ENCODE data around the gene F11R. TPM values are rescaled to one million over a fixed set of nuclear protein-coding genes. Genes with fewer than 3 reads are reported as not detected.
"Not testable (repeated sequence)": the region's sequence is repeated elsewhere in the genome, so short reads cannot be mapped to it uniquely, and the experiment has no call there.

F11R gene
- total RNA-seq, 1 donor from 2014 or later: 8.3 TPM

GRCh38 chr1:160949216-160949880 is 71.6 kb downstream of the F11R start:
- DNase-seq; intact Hi-C loops (cut with micrococcal nuclease); ATAC-seq: not testable (repeated sequence)

GRCh38 chr1:160947174-160947759 is 73.7 kb downstream of the F11R start:
- intact Hi-C loops (cut with micrococcal nuclease); ATAC-seq; DNase-seq: not testable (repeated sequence)

GRCh38 chr1:160945881-160946280 is 75.1 kb downstream of the F11R start:
- ATAC-seq; DNase-seq; intact Hi-C loops (cut with micrococcal nuclease): not testable (repeated sequence)

Other genes with a start within 250 kb of the F11R start
- gene LY9, start 225.0 kb downstream of the F11R start, total RNA-seq: not detected
- 0.27 TPM for gene CD244, start 158.3 kb downstream of the F11R start, total RNA-seq
- gene ITLN1, start 136.0 kb downstream of the F11R start, total RNA-seq: 65.8 TPM
- gene ITLN2, start 66.3 kb downstream of the F11R start, total RNA-seq: not detected
- 15.4 TPM for gene TSTD1, start 17.8 kb upstream of the F11R start, total RNA-seq
- gene USF1, start 24.8 kb upstream of the F11R start, total RNA-seq: 30.3 TPM
- gene ARHGAP30, start 48.7 kb upstream of the F11R start, total RNA-seq: 3.7 TPM
- not detected for gene NECTIN4, start 68.4 kb upstream of the F11R start, total RNA-seq
- 5.2 TPM for gene KLHDC9, start 77.2 kb upstream of the F11R start, total RNA-seq
- gene PFDN2, start 96.9 kb upstream of the F11R start, total RNA-seq: 64.8 TPM
- 33.0 TPM for gene NIT1, start 97.0 kb upstream of the F11R start, total RNA-seq
- 29.3 TPM for gene DEDD, start 111.5 kb upstream of the F11R start, total RNA-seq
- 78.0 TPM for gene UFC1, start 132.8 kb upstream of the F11R start, total RNA-seq
- 22.9 TPM for gene USP21, start 138.3 kb upstream of the F11R start, total RNA-seq
- 10.7 TPM for gene PPOX, start 145.3 kb upstream of the F11R start, total RNA-seq
- gene B4GALT3, start 156.4 kb upstream of the F11R start, total RNA-seq: 23.6 TPM
- gene ADAMTS4, start 177.9 kb upstream of the F11R start, total RNA-seq: 7.2 TPM
- gene NDUFS2, start 181.2 kb upstream of the F11R start, total RNA-seq: 335 TPM
- 24.8 TPM for gene FCER1G, start 194.1 kb upstream of the F11R start, total RNA-seq
- gene APOA2, start 202.5 kb upstream of the F11R start, total RNA-seq: not detected
- 41.8 TPM for gene TOMM40L, start 204.9 kb upstream of the F11R start, total RNA-seq
- gene NR1I3, start 217.1 kb upstream of the F11R start, total RNA-seq: not detected
- 0.17 TPM for gene PCP4L1, start 237.6 kb upstream of the F11R start, total RNA-seq